CD4-positive, alpha-beta T cell treated with Interleukin-2 at 100 ng/mL for 4 hours (primary cell): ENCODE data around the gene BLTP1.
"Not testable (repeated sequence)": the region's sequence is repeated elsewhere in the genome, so short reads cannot be mapped to it uniquely, and the experiment has no call there.

Source experiments
- DNase-seq: peaks from one replicate; pipeline ENCODE4 v3.0.0-alpha.2; 2020; ENCODE audit warnings: low spot score

Gene BLTP1, protein sequence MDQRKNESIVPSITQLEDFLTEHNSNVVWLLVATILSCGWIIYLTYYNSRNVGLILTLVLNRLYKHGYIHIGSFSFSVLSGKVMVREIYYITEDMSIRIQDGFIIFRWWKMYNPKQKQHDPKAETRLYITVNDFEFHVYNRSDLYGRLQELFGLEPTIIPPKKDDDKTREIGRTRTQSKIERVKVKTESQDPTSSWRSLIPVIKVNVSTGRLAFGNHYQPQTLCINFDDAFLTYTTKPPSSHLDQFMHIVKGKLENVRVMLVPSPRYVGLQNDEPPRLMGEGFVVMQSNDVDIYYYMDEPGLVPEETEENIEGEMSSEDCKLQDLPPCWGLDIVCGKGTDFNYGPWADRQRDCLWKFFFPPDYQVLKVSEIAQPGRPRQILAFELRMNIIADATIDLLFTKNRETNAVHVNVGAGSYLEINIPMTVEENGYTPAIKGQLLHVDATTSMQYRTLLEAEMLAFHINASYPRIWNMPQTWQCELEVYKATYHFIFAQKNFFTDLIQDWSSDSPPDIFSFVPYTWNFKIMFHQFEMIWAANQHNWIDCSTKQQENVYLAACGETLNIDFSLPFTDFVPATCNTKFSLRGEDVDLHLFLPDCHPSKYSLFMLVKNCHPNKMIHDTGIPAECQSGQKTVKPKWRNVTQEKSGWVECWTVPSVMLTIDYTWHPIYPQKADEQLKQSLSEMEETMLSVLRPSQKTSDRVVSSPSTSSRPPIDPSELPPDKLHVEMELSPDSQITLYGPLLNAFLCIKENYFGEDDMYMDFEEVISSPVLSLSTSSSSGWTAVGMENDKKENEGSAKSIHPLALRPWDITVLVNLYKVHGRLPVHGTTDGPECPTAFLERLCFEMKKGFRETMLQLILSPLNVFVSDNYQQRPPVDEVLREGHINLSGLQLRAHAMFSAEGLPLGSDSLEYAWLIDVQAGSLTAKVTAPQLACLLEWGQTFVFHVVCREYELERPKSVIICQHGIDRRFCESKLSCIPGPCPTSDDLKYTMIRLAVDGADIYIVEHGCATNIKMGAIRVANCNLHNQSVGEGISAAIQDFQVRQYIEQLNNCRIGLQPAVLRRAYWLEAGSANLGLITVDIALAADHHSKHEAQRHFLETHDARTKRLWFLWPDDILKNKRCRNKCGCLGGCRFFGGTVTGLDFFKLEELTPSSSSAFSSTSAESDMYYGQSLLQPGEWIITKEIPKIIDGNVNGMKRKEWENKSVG (N-terminal part only)

DNA sequence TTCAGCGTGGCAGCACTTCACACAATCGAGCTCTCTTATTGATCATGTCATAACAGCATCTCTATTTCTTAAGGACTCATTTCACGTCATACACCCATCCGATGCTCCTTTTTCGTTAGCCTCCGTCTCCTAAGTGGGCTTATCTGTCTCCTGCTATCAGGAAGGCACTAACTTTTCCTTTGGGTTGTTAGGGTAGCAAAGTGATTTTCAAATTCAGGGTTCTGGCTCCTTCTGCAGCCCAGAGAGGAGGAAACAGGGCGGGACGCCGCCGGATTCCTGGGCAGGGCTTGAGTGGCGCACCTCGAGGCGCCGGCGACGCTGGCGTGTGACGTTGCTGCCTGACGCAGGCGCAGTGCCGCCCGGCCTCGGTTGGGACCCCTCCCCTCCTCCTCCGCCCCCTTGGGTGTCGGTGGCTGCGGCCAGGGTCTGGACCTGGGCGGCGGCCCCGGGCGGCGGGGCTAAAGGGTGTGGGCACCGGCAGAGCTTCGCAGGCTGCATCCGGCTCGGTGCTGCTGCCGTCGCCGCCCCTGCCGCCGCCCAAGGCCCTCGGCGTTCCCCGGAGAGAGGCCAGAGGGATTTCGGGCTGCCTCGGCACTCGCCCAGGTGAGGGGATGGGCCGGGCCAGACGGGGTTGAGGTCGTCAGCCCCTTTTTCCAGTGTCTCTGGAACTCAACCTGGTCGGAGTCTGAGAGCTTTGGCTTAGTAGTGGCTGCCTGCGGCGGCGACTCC lies at the start of gene BLTP1:
Gene BLTP1, plus strand, starts transcription at position 350 of the 729 bp plus-strand sequence. CDS start 18,317 bp downstream, outside the sequence.
- DNase-seq, result peak; percentile 88

DNA sequence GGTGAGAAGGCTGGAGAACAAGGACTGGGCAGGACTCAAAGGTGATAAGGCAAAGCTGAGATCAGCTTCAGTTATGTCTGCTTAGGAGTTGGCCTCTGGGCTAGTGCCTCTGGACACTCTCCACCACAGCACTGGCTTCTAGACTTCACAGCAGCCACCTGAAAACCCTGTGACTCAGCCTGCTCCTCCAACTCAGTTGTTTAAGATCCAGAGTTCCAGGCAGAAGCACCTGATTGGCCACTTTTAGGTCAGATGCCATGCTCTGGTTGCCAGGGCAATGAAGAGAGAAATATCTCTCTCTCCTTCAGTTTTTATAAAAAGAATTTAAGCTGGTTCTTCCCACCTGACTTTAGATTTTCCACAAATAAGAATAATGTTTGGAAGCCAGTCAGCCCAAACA lies 47.9 kb upstream of the BLTP1 start:
- DNase-seq, result no peak

DNA sequence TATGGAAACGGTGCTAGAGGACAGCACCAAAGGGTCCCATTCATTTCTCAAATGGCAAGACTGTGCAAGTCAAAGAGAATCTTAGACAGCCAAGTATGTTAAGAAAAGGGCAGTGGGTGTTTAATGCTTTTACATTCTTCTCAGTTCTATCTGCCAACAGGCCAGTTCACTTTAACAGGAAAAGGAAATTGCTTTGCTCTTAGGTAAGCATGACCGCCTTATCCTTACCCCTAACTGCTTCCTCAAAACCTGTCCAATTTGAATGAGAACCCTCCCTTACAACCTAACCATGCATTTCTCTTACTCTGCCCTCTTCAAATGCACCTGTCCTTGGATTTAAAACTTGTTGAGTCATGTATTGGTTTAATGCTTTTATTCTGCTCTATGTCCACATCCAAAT lies 44.5 kb upstream of the BLTP1 start:
- no peak for DNase-seq

DNA sequence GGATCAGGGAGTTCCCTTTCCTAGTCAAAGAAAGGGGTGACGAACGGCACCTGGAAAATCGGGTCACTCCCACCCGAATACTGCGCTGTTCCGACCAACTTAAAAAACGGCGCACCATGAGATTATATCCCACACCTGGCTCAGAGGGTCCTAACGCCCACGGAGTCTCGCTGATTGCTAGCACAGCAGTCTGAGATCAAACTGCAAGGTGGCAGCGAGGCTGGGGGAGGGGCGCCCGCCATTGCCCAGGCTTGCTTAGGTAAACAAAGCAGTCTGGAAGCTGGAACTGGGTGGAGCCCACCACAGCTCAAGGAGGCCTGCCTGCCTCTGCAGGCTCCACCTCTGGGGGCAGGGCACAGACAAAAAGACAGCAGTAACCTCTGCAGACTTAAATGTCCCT lies 41.8 kb upstream of the BLTP1 start:
- DNase-seq, result not testable (repeated sequence)

DNA sequence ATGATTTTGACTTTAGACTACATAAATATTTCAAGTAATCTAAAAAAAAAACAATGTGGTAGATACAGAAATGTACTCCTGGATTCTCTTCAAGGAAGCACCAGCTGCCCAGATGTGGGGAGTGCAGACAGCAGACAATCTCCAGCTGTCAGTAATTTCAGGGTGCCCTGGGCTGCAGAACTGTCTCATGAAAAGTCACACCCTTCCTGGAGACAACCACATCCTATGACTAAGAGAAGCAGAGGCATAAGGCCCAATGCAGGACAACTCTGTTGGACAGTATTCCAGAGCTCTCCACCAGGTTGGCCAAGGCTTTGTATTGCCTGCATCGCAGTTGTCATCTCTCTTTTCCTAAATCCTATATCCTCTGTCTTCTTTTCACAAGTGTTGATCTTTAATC lies 34.4 kb upstream of the BLTP1 start:
- peak; percentile 37 for DNase-seq

DNA sequence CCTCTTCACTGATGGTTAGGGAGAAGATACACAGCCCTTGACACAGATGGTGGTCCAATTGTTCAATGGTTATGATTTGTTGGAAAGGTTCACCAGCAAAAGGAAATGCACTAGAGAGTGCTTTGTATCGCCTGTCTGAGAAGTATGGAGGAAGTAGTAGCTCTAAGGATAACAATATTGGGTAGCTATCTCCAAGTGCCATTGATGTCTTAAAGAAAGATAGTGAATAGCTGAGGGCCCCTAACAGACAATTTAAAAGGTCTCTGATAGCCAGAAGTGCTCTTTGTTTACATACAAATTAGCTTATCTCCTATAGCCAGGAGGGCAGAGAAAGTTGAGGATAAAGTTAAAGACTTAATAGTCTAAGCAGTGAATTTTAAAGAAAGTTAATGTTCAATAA lies 33.9 kb upstream of the BLTP1 start:
- no peak for DNase-seq

DNA sequence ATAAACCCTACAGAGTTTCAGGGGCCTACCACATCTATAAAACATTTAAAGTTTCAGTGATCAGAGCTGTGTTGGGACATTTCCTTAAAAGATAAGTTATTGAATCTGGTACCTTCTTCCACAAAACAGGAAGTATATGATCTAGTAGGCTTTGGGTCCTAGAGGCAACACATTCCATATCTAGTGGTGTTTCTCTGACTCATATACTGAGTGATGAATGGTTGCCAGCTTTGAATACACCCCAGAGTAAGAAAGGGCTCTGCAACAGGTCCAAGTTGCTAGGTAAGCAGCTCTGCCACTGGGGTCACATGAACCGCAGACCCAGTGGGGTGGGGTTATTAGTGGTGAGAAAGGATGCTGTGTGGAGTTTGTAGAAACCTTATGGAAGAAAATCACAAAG lies 32.4 kb upstream of the BLTP1 start:
- no peak for DNase-seq

DNA sequence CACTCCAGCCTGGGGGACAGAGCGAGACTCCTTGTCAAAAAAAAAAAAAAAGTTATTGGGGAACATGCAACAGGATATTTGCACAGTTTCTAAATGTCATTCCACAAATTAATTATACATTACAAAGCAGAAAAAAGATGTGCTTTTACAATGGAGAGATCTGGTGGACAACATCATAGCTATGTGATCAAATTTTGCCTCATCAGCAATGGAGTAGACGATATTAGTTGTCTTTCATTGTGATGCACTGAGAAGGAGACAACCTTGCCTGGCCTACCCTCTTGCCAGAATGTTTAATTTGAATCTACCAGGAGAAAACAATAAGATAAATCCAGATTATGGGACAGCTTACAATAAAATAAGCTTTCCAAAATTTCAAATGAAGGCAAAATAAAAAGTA lies 30.5 kb upstream of the BLTP1 start:
- no peak for DNase-seq

DNA sequence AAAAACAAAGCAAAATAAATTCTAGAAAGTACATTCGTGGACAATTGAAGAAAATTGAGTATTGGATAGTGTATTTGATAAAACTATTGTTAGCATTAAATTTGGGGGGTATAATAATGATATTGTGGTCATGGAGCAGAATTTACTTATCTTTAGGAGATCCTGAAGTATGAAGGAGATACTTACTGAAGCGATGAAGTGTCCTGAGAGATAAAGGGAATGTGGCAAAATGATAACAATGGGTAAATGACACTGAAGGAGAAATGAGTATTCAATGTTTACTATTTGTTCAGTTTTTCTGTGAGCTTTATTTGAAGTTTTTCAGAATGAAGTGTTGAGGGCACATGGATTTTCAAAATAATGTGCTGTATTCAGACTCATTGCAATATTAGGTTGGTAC lies 30.0 kb upstream of the BLTP1 start:
- DNase-seq, result no peak

DNA sequence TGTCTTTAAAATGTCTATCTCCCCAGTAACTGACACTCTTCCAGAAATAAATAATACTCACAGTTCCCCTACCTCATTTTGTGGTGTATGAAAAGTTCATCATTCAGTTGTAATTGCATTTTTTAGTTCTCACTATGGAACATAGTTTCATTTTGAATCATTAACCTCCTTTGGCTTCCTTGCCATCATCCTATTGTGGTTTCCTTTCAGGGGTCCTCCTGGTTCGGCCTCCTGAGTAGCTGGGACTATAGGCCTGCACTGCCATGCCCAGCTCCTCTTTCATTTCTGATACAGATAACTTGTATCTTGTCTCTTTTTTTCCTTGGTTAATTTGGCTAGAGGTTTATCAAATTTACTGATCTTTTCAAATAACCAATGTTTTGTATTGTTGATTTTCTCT lies 23.1 kb upstream of the BLTP1 start:
- no peak for DNase-seq

DNA sequence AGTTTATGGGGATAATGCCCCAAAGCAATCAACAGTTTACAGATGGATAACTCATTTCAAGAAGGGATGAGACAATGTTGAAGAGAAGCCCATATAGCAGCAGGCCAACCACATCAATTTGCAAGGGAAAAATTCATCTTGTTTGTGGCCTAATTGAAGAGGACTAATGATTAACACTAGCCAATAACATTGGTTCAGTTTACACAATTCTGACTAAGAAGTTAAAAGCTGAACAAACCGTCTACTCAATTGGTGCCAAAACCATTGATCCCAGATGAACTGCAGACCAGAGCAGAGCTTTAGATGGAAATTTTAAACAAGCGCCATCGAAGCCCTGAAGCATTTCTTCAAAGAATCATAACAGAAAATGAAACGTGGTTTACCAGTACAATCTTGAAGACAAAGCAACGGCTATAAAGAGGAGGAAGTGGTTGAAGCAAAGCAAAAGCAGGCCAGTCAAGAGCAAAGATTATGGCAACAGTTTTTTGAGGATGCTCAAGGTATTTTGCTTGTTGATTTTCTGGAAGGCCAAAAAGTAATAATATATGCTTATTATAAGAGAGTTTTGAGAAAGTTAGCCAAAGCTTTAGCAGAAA lies 20.5 kb upstream of the BLTP1 start:
- peak; percentile 37 for DNase-seq

DNA sequence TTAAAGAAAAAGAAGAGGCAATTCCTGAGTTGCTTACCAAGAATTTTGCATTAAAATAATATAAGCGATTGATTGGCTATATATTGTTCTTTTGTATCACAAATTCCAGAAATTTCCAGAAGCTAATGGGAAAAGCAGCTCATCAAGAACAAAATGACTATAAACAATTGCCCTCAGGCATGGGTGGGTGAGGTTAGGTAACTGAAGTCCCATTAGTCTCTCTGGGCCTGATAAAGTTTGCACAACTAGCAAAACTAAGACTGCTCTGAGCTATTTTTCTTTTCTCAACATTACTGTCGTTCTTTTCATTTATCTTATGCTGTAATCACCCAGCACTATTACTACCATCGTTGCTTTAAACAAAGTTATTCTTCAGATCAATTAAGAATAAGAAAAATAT lies 19.2 kb upstream of the BLTP1 start:
- DNase-seq, result no peak

DNA sequence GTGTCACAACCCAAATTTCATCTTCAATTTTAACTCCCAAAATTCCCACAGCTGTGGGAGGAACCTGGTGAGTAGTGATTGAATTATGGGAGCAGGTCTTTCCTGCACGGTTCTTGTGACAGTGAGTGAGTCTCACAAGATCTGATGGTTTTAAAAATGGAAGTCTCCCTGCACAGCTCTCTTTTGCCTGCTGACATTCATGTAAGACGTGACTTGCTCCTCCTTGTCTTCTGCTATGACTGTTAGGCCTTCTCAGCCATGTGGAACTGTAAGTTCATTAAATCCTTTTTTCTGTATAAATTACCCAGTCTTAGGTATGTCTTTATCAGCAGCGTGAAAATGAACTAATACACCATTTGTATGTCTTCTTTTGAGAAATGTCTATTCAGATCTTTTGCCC lies 13.0 kb upstream of the BLTP1 start:
- no peak for DNase-seq

DNA sequence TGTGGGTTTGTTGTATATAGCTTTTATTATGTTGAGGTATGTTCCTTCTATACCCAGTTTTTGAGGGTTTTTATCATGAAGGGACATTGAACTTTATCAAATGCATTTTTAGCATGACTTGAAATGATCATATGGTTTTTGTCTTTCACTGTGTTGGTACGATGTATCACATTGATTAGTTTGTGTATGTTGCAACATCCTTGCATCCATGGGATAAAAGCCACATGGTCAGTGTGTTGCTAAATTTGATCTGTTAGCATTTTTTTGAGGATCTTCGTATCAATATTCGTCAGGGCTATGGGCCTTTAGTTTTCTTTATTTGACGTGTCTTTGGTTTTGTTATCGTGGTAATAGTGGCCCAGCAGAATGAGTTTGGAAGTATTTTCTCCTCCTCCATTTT lies 11.3 kb upstream of the BLTP1 start:
- DNase-seq, result no peak

DNA sequence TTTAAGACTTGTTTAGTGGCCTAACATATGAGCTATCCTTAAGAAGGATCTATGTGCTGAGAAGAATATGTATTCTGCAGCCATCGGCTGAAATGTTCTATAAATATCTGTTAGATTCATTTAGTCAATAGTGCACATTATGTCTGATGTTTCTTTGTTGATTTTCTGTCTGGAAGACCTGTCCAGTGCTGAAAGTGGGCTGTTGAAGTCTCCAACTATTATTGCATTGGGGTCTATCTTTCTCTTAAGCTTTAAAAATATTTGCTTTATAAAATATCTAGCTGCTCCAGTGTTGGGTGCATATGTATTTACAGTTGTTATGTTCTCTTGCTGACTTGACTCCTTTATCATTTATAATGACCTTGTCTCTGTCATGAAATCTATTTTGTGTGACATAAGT lies 9.4 kb upstream of the BLTP1 start:
- DNase-seq, result no peak

DNA sequence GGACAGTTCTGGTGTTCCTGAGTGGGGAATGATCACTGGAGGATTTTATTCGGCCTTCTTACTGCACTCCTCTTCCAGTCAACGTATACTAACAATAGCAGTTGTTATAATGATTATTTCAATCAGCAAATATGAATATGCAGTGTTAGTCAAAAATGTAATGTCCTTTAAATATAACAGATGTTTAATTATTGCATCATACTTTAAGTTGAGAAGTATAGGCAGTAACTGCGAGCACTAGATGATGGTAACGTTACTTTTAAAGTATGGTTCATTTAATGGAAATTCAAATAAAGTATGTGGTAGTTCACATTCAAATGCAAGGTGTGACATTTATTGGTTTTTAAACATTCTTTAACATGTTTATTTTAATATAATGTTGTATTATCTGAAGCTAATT lies 5.5 kb upstream of the BLTP1 start:
- DNase-seq, result no peak

DNA sequence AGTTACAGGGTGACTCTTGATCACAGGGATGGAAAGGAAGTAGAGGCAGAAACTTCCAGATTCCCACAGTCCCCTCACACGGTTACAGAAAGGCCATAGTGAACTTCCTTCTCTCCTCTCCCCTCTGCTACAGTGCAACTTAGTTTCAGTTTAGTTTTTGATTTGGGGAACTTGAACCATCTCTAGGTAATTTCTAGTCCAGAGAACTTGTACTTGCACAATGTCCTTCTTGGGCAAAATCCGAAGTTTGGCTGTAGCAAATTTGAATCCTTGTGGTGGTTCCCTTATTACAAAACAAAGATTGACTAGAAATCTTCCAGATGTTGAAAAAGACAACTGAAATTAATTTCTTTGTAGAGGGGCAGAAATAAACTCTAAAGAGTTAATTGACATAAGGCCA lies 1.2 kb upstream of the BLTP1 start:
- no peak for DNase-seq

DNA sequence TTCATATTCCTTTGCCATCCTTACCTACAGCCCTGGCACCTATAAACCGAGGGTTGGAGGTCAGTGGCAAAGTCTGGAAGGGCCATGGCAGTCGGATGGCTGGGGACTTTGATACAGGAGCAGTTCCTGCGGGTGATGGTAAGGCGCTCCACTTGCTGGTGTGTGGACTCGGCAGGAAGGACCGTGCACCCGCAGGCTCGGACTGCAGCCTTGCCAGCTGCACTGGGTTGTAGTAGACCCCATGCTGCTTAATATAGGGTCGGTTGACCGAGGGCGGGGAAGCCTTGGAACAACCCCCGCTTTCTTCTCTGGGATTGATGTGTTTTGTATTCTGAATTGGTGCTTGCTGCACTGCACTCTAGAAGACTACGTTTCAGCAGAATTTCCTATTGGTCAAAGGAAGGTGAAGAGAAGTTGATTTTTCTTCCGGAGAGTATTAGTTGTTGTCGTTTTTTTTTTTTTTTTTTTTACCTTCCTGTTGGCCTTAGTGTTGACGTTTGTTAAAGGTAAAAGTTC lies 638 bp downstream of the BLTP1 start:
- peak; percentile 35 for DNase-seq

DNA sequence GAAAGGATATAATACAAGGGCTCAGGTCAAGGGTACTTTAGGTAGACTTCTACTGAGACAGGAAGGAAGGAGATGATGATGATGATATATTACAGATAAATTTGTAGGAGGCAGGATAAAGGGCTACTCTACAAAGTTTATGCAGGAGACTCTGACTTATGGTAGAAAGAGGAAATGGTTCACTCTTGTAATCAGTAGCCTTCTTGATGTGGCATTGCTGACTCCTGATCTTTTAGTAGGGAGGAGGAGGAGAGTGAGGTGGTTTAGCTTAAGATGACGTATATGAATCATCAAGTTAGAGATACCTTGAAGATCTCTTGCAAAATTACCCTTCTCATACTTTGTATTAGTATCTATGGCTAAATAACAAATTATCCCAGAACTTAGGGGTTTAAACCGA lies 4.7 kb downstream of the BLTP1 start:
- peak; percentile 45 for DNase-seq

DNA sequence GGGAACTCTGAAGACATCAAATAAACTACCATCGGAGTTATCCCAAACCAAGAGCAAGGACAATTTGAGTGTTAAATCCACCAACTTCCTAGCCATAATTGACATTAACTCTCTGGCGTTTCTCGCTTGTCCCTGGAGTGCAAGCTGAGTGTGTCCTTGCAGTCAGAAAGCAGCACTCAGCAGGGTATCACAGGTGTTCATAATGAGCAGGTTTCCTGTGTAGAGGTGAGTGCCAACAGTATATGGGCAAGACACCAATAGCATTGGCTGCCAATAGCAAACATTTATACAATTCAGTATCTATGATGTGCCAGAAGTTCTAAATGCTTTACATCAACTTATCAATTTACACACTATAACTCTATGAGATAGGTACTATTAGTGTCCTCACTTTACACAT lies 11.2 kb downstream of the BLTP1 start:
- no peak for DNase-seq

DNA sequence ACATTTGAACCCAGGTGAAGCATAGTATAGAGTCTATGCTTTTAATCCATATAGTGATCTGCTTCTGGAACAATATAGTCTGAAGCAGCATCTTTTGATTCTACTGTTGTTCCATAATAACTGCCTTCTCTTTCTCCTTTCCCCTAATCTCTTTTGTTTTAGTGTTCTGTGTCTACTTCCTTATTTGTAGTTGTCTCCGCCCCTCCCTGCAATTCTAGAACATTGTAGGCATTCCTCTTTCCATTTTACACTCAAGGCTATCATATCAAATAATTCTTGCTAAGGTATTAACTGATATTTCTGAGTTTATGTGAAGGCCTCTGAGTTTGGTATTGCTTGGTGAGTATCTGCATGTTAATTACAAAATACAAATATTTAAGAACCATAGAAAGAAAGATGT lies 11.6 kb downstream of the BLTP1 start:
- no peak for DNase-seq
